ENCODE results near the gene MRPL36. TPM values are rescaled to one million over a fixed set of nuclear protein-coding genes. Genes with fewer than 3 reads are reported as not detected.

MRPL36 gene
- total RNA-seq, 1 donor = 26.7 TPM

DNA sequence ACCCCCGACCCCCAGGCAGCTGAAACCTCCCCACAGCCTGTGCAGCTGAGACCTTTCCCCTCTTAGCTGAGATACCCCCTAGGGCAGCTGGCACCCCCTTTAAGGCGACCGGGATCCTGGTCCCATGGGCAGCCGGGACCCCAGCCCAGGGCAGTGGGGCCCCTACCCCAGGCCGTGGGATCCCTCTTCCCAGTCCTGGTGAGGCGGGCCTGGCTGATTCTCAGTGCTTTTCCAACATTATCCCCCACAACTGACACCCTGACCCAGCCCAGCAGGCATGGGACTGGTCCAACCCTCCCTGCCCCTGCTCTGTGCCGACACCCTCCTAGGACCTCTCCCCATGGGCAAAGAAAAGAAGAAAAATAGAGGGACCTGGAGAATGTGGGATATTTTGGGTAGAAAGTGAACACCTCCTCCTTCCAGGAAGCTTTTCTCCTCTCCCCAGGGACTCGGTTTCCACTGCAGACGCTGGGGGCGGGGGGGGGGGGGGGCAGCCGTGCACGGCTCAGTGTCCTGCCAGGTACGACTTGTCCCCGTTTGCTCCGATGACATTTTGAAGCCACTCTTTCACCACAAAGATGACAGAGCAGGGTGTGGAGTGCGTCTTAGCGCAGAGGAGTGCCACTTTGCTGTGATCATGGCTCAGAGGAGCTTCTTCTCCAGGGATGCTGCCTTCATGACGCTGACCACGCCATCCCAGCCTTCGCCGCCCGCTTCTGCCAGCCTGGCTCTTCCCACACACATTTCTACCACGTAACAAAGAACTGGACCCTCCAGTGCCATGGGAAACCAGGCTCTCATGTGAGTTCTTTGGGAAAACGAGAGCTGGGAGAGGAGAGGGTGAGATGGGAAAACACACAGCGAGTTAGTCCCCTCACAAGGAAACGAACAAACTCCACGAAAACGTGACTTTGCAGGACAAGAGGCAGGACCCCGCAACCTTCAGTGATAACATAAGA, 47.5 kb downstream of the MRPL36 start:
- DNase-seq (ENCODE audit: low read depth in 2 of 3, low spot score in 2 of 3) = no peak

DNA sequence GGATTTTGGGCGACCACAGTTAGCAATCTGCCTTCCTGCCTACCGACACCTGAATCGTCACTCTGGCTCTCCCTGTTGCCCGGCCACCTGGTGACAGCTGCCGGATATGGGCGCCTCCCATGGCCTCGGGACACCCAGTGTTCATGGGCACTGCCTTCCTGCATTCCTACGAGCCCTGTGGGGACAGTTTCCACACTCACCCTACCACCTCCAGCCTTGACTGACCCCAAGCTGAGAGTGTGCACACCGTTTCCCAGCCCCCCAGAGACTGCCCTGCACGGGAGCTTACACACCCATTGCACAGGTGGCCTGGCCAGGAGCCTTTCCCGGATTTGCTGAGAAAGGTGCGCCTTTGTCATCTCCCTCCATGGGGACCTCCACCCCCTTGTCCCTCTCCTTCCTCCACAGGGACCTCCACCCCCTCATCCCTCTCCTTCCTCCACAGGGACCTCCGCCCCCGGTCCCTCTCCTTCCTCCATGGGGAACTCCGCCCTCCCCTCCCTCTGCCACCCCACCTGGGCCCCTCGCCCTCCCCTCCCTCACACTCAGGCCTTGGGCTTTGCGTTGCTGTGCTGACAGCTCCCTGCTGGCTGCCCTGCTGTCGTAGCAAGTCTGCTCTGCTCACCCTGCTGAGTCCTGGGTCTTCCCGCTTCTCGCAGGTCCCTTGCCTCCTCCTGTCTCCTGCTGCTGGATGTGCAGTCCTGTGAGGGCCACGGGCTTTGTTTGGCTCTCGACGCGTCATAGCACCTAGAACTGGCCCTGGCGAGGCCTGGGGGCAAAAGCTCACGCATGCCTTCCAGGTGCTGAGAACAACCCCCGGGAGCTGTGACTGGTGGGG, 48.4 kb downstream of the MRPL36 start:
- DNase-seq (ENCODE audit: low read depth in 2 of 3, low spot score in 2 of 3) = no peak

DNA sequence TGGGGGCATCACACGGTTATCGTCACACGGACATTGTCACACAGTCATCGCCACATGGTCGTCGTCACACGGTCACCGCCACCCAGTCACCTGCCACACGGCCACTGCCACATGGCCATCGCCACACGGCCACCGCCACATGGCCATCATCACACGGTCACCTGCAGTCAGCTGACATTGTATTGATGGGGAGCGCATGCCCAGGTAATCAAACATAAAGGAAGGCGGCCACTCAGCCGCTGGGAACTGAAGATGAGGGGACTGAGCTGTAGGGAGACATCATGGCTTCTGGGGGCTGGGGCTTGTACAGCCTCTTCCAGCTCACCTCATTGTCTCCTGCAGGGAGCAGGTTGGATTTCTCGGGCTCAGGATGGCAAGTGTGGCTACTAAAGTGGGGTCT, 49.2 kb downstream of the MRPL36 start:
- no peak for DNase-seq (ENCODE audit: low read depth in 2 of 3, low spot score in 2 of 3)

DNA sequence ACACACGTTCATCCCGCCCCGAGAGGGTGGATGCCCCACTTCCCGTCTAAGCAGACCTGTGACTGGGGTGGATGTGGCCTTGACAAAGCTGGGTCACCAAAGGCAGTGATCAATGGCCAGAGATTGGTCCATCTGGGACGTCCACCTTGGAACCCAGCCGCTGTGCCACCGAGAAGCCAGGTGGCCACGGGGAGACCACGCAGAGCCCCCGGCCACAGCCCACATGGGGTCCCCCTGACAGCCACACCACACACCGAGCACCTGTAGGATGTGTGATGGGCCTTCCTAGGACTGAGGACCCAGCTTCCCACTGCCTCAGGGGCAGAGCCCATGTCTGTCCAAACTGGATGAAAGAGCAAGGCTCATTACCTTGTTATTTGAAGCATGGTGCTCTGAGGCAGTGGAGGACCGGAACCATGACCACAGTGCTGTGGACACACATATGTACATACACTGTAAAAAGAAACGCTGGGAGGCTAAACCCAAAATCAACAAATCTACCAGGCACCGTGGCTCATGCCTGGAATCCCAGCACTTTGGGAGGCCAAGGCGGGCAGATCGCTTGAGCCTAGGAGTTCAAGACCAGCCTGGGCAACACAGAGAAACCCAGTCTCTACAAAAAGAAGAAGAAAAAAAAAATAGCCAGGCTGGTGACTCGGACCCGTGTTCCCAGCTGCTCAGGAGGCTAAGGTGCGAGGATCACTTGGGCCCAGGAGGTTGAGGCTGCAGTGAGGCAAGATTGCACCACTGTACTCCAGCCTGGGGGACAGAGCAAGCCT, 50.1 kb downstream of the MRPL36 start:
- no peak for DNase-seq (ENCODE audit: low read depth in 2 of 3, low spot score in 2 of 3)

DNA sequence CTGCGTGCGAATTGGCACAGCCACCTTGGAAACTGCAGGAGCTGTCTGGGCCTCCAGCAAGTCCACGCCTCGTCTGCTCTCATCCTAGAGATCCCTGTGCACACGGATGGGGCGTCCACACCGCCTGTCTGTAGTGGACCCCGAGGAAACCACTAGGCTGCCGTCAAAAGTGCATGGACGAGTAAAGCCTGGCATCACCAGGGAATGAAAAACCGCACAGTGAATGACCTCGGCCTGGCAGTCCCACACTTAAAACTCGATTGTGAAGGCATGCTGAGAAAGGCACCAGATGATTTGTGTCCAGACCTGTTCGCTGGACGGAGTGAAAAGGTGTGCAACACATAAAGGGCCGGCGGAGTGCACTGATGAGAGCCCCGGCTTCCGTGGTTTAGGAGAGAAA, 50.8 kb downstream of the MRPL36 start:
- no peak for DNase-seq (ENCODE audit: low read depth in 2 of 3, low spot score in 2 of 3)

Other genes starting within 250 kb of the MRPL36 start
- 31.5 TPM for gene NDUFS6, start 1.6 kb upstream of the MRPL36 start, total RNA-seq
- not detected for gene IRX4, start 83.1 kb upstream of the MRPL36 start, total RNA-seq